Suprapubic skin (tissue), 4 donors: ENCODE data around the gene GIT1.
A peak's percentile ranks its signal among the peaks of the same experiment; 100 is the strongest.

Experiments used
- EP300 ChIP-seq: sonication (generic); formaldehyde crosslinking; IDR thresholded peaks from one replicate; pipeline ENCODE4 v1.6.1; 2017; ENCODE audit warnings: antibody characterized with exemption
- POLR2AphosphoS5 ChIP-seq, 3 donors: sonication (generic); formaldehyde crosslinking; IDR thresholded peaks; one replicate each; pipeline ENCODE4 v1.6.1; 2017; ENCODE audit warnings: antibody characterized with exemption in 3 of 3
- TF ChIP-seq, protein P1 (sequence below), 2 donors: fragments of 200-600 bp in 1 of 2; fragments of 450-650 bp in 1 of 2; sonication (generic) in 1 of 2; IDR thresholded peaks; one replicate each; pipeline ENCODE4 v1.5.1; 2016 to 2019; ENCODE audit warnings: antibody characterized with exemption in 2 of 2, mild to moderate bottlenecking in 1 of 2, moderate library complexity in 1 of 2

GRCh38 chr17:29593591-29594518, 4.4 kb upstream of the GIT1 start:
- TF ChIP-seq, protein P1, sequence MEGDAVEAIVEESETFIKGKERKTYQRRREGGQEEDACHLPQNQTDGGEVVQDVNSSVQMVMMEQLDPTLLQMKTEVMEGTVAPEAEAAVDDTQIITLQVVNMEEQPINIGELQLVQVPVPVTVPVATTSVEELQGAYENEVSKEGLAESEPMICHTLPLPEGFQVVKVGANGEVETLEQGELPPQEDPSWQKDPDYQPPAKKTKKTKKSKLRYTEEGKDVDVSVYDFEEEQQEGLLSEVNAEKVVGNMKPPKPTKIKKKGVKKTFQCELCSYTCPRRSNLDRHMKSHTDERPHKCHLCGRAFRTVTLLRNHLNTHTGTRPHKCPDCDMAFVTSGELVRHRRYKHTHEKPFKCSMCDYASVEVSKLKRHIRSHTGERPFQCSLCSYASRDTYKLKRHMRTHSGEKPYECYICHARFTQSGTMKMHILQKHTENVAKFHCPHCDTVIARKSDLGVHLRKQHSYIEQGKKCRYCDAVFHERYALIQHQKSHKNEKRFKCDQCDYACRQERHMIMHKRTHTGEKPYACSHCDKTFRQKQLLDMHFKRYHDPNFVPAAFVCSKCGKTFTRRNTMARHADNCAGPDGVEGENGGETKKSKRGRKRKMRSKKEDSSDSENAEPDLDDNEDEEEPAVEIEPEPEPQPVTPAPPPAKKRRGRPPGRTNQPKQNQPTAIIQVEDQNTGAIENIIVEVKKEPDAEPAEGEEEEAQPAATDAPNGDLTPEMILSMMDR (IDR thresholded peaks at IDR 0.05), result peak in 1 of 2 donors; percentile 18
- TF ChIP-seq EP300 (no peak), POLR2AphosphoS5 (IDR thresholded peaks at IDR 0.05) (no peak)
